Hepatic stellate cell (primary cell): ENCODE data around the gene NLRC5.
A peak's percentile ranks its signal among the peaks of the same experiment; 100 is the strongest.
"Not testable (repeated sequence)": the region's sequence is repeated elsewhere in the genome, so short reads cannot be mapped to it uniquely, and the experiment has no call there.

Experiments used
- DNase-seq: peaks from one replicate; pipeline ENCODE4 v3.0.0; 2011; ENCODE audit warnings: low spot score

The NLRC5 gene

DNA sequence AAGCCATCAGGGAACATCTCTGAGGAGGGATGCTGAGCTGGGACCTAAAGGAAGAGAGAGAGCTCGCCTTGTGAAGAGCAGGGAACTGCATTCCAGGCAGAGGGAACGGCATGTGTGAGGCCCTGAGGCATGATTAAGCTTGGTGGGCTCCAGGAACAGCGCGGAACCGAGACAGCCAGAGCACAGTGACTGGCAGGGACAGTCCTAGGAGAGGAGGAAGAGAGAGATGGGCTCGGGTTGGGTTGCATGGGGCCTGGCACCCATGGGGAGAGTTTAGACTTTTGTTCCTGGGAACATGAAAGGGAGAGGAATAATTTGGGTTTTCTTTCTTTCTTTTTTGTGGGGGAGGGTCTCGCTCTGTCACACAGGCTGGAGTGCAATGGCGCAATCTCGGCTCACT, 63.8 kb downstream of the NLRC5 start:
- no peak for DNase-seq

DNA sequence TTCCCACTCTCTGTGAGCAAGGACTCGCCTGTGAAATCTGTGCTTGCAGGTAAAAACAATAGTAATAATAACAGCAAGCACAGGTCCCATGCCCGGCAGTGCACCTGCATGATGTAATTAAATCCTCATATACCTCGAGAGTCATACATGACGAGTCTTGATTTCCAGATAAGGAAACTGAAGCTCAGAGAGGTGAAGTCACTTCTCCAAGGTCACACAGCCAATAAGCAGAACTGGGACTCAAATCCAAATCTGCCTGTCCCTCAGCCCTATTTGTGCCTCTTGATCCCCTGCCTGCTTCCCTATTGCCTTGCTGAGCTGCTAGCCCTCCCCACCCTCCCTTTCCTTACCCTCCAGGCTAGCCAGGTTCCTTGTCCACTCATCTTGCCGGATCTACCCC, 65.0 kb downstream of the NLRC5 start:
- DNase-seq = no peak

DNA sequence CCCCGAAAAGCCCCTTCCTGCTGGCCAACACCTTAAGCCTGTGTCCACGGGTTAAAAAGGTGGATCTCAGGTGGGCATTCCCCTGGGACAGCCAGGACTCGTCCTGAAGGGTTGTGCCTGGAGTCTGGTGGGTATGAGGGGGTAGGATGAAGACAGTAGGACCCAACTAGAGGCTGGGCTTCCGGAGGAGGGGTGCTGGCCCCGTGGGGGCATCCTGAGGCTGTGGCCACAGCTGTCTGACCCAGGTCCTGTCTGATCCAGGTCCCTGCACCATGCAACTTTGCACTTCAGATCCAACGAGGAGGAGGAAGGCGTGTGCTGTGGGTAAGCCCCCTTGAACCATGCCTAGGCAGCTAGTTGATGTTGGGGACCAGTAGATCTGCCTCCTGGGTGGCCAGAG, 65.4 kb downstream of the NLRC5 start:
- DNase-seq = no peak

DNA sequence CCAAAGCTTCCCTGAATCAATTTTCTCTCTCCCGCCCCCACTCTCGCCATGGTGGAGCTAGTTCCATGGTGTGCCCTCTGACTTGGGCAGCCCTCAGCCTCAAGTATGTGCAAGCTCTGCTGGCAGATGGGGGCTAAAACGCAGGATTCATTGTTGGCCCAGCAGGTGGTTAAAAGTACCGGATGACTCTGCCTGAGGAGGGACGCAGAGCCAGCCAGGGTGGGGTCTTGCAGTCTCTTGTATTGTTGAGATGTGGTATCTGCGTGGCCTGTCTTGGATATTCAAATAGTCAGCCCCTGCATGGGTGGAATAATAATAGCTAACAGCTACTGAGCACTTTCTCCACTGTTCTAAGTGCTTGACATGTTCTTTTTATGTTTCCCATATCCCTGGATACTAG, 66.3 kb downstream of the NLRC5 start:
- no peak for DNase-seq

DNA sequence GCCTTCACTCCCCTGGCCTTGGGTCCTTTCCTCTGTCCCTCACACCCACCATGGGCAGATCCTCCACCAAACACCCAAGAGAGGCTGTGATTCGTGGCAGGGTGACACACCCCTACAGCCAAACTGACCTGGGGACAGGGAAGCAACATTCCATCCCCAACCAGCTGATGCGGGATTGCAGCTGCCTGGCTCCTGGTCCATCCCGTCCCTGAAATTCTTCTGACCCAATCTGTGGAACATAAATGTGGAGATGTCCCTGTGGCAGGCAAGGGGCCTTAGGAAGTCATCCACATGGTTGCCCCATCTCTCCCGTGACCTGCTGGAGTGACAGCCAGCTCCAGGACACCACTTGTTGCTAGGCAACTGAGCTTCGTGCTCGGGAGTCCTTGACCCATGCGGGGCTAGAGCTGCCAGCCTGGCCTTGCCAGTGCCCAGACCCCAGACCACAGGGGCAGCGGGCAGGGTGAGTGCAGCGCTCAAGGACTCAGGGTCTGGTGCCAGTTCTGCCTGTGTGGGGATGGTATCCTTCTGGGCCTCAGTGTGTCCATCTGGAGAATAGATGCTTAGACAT, 69.0 kb downstream of the NLRC5 start:
- DNase-seq = no peak

DNA sequence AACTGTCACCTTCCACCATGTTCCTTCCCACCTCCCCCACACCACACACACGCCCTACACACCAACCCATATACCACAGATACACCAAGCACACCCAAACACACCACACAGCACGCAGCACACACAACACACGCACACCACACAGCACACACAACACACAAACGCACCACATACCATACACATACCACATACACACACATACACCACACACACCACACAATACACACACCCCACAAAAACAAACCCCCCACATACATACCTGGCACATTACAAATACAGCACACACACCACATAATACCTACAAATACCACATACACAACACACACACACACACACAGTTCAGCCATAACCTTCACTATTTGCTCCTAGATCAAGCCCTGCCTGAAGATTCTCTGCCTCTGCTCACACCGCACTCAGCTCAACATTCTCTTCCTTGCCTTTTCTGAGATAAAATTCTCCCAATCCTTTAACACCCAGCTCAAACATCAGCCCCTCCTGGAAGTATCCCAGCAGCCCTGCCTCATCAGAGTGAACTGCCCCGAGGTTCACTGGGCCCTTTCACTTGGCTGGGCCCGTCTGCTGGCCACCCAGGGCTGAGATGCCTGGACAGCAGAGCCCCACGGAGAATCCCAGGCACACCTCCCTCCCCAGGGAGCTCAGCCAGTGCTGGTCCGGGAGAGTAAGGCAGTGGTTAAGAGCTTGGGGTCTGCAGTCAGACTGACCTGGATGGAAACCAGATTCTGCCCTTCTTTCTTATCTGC, 71.1 kb downstream of the NLRC5 start:
- peak; percentile 61 for DNase-seq

DNA sequence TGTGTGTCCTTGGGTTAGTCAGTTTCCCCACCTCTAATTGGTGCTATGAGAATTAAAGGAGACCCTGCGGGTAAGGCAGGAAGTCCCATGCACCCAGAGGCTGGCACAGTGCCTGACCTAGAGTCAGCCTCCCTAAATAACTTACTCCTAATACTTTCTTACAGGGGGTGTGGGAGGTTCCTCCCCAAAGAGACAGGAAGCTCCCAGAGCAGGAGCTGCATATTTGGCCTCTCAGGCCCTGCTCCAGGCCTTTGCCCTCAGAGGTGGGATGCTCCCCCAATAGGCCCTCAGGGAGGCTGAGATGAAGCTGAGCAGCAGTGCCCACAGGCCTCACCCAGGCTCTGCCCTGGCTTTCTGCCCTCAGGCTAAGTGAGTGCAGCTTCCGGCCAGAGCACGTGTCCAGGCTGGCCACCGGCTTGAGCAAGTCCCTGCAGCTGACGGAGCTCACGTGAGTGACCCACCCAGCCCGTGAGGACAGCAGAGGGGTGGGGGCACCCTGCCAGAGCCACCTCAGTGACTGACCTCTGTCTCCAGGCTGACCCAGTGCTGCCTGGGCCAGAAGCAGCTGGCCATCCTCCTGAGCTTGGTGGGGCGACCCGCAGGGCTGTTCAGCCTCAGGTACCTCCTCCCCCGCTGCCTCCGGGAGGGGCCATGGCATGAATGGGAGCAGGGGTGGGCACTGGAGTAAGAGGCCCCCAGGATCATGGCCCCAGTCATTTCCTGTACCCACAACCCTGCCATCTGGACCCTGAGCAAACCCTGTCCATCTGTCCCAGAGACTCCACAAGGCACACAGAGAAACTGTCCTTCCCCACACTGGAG, 71.9 kb downstream of the NLRC5 start:
- peak; percentile 78 for DNase-seq

DNA sequence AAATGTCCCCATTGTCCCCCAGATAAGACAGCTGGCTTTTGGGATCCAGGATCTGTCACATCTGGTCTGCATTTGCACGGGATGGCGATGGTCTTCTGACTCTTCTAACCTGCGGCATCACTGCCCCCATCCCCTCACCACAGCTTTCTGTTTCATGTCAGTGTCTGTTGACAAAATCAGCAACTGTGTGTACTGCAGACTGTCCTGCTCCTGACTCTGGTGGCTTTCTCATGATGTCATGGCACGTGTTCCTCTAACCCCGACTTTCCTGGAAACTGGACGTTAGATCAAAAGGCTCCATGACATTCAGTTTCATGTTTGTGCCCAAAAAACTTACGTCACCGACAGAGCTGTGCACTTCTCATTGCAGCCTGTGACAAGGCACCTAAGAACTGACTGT, 73.0 kb downstream of the NLRC5 start:
- DNase-seq = no peak

DNA sequence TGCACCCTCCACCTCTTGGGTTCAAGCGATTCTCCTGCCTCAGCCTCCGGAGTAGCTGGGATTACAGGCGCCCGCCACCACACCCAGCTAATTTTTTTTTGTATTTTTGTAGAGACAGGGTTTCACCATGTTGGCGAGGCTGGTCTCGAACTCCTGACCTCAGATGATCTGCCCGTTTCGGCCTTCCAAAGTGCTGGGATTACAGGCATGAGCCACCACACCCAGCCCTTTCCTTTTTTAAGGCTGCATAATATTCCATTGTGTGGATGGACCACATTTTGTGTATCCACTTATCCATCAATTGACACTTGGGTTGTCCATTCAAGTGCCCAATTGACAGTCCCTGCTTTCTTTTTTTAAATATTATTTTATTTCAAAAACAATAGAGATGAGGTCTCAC, 73.8 kb downstream of the NLRC5 start:
- not testable (repeated sequence) for DNase-seq

DNA sequence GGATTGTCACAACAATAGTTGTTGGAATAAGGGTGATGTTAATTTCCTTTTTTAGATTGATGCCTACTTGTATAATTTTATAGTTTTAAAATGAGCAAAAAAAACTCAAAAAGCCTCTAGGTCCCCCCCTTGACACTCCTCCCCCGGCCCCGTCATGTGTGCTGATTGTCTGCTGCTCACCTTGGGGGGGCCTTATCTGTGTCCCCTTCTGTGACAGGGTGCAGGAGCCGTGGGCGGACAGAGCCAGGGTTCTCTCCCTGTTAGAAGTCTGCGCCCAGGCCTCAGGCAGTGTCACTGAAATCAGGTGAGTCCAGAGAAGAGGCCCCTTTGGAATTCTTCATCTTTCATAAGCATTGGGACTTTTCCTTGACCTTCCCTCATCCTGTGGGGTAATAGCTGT, 75.6 kb downstream of the NLRC5 start:
- DNase-seq = no peak

DNA sequence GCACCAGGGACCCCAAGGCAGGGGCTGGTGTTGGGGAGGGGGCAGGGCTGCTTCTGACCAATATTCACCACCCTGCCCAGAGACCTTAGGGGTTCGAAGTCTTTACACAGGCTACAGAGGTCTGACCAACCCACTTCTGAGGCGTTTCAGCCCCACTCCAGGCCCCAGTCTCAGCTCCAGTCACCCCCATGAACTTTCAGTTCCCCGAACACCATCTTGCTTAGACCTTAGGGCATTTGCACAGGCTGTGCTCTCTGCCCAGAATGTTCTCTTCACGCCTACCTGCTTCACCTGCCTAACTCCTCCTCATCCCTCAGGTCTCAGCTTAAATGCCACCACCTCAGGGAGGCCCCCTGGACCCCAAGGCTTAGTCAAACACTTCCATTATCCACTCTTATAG, 77.3 kb downstream of the NLRC5 start:
- no peak for DNase-seq

DNA sequence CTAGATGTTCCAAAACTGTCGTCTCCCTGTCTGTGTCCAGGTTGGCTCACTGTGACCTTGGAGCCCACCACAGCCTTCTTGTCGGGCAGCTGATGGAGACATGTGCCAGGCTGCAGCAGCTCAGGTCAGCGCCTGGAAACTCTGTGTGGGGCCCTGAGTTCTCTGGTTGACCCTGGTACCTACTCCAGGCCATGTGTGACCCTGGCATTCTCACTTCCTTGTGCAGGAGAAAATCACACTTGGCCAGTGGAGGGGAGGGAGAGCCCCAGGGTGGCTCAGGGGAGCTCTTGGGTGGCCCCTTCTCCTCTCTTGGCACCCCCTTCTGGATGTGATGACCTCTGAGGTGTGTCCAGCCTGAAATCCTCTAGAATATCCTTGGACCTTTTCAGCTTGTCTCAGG, 78.0 kb downstream of the NLRC5 start:
- no peak for DNase-seq

DNA sequence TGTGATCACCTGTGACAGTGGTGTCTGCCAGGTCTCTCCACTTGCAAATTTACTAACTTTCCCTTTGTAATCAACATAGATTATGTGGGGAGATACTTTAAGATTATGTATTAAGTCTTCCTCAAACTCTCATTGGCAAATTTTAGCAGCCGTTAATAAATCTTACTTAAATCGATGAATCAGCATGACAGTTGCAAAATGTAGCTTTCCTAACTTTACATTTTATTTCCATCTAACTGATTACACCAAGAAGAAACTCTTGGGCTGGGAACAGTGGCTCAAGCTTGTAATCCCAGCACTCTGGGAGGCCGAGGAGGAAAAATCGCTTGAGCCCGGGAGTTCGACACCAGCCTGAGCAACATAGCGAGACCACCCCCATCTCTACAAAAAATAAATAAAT, 79.7 kb downstream of the NLRC5 start:
- DNase-seq = no peak

DNA sequence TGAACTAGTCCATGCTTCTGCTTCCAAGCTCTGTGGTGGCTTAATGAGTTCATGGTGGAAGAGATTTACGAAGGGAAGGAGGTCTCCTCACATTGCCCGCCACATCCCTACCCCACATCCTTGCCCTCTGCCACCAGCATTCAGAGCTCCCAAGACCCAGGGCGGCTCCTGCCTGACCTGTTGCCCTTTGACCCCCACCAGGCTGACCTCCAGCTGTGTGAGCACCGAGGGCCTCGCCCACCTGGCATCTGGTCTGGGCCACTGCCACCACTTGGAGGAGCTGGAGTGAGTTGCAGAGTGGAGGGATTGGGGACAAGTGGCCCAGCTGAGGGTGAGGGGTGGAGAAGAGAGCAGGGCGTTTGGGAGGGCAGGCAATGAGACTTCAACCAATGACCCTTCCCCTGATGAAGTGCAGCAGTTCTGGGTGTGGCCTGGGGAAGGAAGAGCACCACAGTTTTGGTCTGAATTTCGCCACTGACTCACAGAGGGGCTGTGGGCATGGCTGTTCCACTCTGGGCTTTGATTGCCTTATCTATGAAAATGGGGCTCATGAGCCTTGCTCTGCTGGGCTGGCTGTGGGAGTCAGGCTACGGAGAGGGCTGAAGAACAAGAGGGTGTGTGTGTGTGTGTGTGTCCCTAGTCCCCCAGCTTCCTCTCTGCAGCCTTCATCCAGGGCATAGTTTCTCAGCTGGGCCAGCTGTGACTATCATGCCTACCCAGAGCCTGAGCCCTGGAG, 80.4 kb downstream of the NLRC5 start:
- DNase-seq = no peak

DNA sequence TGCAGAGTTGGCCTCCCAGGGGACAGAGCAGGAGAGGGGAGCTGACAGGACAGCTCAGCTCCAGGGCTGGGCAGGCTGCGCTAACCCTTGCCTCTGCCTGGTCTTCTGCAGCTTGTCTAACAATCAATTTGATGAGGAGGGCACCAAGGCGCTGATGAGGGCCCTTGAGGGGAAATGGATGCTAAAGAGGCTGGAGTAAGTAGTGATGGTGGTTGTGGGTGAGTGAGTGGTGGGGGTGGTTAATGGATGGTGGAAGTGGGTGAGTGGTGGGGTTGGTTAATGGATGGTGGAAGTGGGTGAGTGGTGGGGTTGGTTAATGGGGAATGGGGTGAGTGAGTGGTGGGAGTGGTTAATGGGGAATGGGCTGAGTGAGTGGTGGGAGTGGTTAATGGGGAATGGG, 81.1 kb downstream of the NLRC5 start:
- no peak for DNase-seq

DNA sequence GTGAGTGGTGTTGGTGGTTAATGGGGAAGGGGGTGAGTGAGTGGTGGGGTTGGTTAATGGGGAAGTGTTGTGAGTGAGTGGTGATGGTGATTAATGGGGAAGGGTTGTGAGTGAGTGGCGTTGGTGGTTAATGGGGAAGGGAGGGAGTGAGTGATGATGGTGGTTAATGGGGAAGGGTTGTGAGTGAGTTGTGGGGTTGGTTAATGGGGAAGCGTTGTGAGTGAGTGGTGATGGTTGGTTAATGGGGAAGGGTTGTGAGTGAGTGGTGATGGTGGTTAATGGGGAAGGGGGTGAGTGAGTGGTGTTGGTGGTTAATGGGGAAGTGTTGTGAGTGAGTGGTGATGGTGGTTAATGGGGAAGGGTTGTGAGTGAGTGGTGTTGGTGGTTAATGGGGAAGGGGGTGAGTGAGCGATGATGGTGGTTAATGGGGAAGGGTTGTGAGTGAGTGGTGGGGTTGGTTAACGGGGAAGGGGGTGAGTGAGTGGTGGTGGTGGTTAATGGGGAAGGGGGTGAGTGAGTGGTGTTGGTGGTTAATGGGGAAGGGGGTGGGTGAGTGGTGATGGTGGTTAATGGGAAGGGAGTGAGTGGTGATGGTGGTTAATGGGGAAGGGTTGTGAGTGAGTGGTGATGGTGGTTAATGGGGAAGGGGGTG, 81.8 kb downstream of the NLRC5 start:
- not testable (repeated sequence) for DNase-seq

DNA sequence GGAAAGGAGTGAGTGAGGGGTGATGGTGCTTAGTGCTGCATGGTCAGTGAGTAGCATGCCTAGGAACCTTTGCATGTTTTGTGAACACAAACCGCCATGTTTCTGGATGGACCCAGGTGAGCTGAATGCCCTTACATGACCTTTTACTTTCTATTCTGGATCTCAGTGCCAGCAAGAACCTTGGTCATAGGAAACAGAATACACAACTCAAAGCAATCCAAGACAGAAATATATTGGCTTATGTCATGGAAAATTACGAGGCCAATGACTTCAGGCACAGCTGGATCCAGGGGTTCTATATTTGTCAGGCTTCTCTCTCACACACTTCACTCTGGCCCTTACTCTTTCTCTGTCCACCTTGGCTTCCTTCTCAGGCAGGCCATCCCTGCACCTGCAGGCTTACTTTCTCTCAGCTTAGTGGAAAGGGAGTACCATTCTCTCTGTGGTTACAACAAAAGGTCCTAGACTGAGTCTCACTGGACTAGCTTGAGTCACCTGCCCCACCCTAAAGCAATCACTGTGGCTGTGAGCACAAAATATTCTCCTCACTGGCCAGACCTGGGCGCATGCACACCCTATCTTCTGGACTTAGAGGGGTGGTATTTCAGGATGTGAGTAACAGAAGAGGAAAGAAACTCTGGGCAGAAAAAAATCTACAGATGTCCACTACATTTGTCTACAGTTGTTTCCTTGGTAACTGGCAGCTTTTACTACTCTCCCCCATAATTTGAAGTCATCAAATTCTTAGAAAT, 82.7 kb downstream of the NLRC5 start:
- DNase-seq = peak; percentile 68

DNA sequence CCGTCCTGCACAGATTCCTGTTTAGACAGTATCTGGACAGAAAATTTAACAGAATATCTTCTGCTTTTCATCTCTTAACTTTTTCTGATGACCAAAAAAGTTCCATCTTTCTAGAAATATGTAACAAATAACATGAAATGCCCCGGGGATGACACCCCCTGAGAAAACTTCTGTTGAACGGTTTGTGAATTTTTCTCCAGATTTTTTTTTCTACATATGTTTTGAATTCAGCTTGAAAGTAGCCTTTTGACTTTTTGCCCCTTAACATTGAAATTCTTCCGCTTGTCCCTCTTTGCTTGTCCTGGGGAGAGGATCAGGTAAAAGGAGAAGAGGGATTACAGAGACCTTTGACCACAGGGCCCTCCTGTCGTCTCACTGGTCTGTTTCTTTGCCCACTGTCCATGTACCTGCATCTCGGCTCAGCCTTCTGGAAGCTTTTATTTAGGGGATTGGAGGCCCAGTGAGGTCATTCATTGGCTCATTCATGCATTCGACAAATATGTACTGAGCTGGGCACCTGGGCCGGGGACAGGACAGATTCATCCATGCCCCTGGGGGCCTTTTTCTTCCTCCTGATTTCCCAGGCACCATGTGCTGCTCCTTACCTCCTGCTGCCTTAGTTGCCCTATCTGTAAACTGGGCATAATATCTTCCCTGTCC, 83.4 kb downstream of the NLRC5 start:
- DNase-seq = no peak

DNA sequence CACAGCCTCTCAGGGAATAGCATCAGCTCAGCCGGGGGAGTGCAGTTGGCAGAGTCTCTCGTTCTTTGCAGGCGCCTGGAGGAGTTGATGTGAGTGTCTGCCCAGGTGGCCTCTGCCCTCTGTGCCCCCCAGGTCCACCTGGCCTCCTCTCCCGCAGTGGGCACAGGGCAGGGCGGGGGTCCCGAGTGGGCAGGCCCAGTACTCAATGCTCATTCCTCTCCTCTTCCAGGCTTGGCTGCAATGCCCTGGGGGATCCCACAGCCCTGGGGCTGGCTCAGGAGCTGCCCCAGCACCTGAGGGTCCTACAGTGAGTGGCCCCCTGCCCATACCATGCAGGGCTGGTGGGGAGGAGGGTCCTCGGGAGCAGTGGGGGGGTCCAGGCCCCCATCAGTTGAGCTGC, 88.4 kb downstream of the NLRC5 start:
- no peak for DNase-seq

DNA sequence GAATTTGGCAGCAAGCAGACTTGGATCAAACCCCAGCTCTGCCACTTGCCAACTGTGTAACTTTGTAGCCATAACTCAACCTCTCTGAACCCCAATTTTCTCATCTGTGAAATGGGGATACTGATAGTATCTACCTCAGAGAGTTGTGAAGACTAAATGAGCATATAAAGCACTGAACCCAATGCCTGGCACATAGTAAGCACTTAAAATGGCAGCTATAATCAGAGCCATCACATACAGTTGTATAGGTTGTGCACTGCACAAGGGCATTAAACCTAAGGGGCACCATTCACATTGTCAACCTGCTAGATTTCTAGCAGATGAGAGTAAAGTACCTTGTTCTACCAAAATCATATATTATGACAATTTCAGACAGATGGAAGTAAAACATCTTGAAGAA, 92.4 kb downstream of the NLRC5 start:
- DNase-seq = no peak

DNA sequence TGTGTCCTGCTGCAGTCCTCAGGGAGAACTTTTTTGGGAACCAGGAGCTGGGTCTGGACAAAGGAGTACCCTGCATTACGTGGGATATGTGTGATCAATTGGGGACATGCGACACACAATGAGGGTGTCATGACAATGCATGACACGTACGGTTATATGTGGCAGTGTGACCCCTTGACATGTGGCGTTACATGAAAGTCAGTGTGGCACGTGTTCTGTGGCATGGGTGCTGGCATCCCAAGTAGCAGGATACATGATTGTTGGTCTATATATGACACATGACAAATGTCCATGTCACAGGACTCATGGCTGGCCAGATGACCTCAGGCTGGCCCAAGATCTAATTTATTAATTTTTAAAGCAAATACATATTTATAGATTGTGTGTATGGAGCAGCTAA, 93.3 kb downstream of the NLRC5 start:
- DNase-seq = no peak
